Neural cell (in vitro differentiated cells): ENCODE results near the gene GSN.

ENCODE experiments used
- EP300 ChIP-seq: fragments of 450-650 bp; conservative IDR thresholded peaks from 2 replicates; pipeline ENCODE4 v1.6.1; 2014; ENCODE audit warnings: antibody characterized with exemption, mild to moderate bottlenecking, moderate library complexity; ENCODE audit not compliant: poor library complexity, severe bottlenecking
- EZH2 ChIP-seq: fragments of 200-600, 300-800 bp; shearing (Covaris generic), sonication (generic); IDR thresholded peaks from 2 replicates; pipeline ENCODE4 v1.6.1; 2014; ENCODE audit warnings: antibody characterized with exemption, low read length, borderline replicate concordance, mild to moderate bottlenecking; ENCODE audit not compliant: insufficient read depth, poor library complexity, severe bottlenecking
- MXI1 ChIP-seq: fragments of 450-650 bp; conservative IDR thresholded peaks from 2 replicates; pipeline ENCODE4 v1.6.1; 2014; ENCODE audit warnings: antibody characterized with exemption, mild to moderate bottlenecking; ENCODE audit not compliant: poor library complexity, severe bottlenecking
- POLR2AphosphoS5 ChIP-seq: IDR thresholded peaks from 2 replicates; pipeline ENCODE4 v1.6.1; 2012
- RAD21 ChIP-seq: fragments of 450-650 bp; conservative IDR thresholded peaks from 2 replicates; pipeline ENCODE4 v1.6.1; 2014; ENCODE audit warnings: antibody characterized with exemption, mild to moderate bottlenecking, moderate library complexity
- TAF1 ChIP-seq: IDR thresholded peaks from 2 replicates; pipeline ENCODE4 v1.6.1; 2012; ENCODE audit warnings: low read depth
- TF ChIP-seq, protein P1 (sequence below): fragments of 450-650 bp; IDR thresholded peaks from 2 replicates; pipeline ENCODE4 v1.5.1; 2014; ENCODE audit warnings: antibody characterized with exemption, mild to moderate bottlenecking, moderate library complexity; ENCODE audit not compliant: poor library complexity, severe bottlenecking

DNA sequence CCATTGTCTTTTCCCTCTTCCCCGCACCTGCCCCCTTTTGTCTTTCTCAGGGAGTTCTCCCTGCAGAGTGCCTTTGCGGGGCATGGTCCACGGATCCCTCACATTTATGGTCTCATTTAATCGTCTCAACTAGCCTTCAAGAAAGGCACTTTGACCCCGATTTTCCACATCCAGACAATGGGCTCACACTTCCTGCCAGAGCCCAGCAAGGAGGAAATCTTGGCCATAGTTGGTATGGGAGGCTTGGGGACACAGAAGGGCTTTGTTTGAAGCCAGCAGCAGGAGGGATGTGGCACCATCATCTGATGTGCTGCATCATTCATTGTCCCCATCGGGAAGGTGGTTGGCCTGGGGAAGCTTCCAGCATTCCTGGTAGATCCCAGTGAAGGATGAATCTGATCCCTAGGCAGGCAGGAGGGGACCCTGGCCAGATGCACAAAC lies 24.9 kb downstream of the GSN start:
- TF ChIP-seq, protein P1, sequence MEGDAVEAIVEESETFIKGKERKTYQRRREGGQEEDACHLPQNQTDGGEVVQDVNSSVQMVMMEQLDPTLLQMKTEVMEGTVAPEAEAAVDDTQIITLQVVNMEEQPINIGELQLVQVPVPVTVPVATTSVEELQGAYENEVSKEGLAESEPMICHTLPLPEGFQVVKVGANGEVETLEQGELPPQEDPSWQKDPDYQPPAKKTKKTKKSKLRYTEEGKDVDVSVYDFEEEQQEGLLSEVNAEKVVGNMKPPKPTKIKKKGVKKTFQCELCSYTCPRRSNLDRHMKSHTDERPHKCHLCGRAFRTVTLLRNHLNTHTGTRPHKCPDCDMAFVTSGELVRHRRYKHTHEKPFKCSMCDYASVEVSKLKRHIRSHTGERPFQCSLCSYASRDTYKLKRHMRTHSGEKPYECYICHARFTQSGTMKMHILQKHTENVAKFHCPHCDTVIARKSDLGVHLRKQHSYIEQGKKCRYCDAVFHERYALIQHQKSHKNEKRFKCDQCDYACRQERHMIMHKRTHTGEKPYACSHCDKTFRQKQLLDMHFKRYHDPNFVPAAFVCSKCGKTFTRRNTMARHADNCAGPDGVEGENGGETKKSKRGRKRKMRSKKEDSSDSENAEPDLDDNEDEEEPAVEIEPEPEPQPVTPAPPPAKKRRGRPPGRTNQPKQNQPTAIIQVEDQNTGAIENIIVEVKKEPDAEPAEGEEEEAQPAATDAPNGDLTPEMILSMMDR, result no peak
- no peak for TF ChIP-seq EZH2
- no peak for TF ChIP-seq EP300
- no peak for TF ChIP-seq POLR2AphosphoS5
- no peak for TF ChIP-seq MXI1
- no peak for TF ChIP-seq RAD21
- no peak for TF ChIP-seq TAF1
